Measurements from ENCODE around the gene SYT7.
A peak's percentile ranks its signal among the peaks of the same experiment; 100 is the strongest.

The SYT7 gene

GRCh38 chr11:61510166-61510919 is 70.5 kb downstream of the SYT7 start:
- H3K4me1 ChIP-seq (ENCODE audit: control insufficient read depth, insufficient read depth, low read length): peaks cover 56% of the 10 kb centered on the region
- no peak overlapping the region for H3K27ac ChIP-seq (ENCODE audit: insufficient read depth, low read depth, low read length, poor library complexity, severe bottlenecking)
- H3K4me3 ChIP-seq (ENCODE audit: insufficient read depth, low read depth, low read length): no peak overlapping the region
- peaks cover 40% of the 10 kb centered on the region for H3K27me3 ChIP-seq (ENCODE audit: control insufficient read depth, insufficient read depth, low read length, poor library complexity, severe bottlenecking)
- 87 to 89% methylated on average over 16 of the region's 16 CpGs for WGBS, 2 experiments
- no peaks in the 10 kb centered on the region for H3K9me3 ChIP-seq (ENCODE audit: control insufficient read depth, low read length)
- no peaks in the 10 kb centered on the region for H3K36me3 ChIP-seq (ENCODE audit: control insufficient read depth, insufficient read depth, low read length)

DNA sequence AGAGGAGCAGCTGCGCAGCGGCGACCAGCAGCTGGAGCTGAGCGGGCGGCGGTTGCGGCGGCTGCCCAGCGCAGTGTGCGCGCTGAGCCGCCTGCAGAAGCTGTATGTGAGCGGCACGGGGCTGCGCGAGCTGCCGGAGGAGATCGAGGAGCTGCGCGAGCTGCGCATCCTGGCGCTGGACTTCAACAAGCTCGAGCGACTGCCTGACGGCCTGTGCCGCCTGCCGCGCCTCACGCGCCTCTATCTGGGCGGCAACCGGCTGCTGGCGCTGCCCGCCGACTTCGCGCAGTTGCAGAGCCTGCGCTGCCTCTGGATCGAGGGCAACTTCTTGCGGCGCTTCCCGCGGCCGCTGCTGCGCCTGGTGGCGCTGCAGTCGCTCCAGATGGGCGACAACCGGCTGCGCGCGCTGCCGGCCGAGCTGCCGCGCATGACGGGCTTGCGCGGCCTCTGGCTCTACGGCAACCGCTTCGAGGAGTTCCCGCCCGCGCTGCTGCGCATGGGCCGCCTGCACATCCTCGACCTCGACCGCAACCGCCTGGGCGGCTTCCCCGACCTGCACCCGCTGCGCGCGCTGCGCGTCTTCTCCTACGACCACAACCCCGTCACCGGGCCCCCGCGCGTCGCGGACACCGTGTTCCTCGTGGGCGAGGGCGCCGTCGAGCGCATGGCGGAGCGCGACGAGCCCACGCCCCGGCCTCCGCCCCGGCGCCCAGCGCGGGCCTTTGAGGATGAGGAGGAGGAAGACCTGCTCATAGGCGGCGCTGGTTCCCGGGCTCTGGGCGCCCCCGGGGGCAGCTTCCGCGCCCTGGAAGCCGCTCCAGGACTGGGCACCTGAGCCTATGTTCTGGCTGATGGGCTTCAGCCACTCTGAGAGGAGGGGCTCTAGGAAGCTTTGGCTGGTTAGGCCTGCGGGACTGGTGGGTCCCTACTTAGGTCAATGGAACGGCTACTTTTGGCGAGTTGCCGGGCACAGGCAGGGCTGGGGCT is 71.5 kb downstream of the SYT7 start:
- 13 to 14% methylated on average over 117 of the region's 117 CpGs for WGBS, 2 experiments
- no peak overlapping the region for H3K27ac ChIP-seq (ENCODE audit: insufficient read depth, low read depth, low read length, poor library complexity, severe bottlenecking)

DNA sequence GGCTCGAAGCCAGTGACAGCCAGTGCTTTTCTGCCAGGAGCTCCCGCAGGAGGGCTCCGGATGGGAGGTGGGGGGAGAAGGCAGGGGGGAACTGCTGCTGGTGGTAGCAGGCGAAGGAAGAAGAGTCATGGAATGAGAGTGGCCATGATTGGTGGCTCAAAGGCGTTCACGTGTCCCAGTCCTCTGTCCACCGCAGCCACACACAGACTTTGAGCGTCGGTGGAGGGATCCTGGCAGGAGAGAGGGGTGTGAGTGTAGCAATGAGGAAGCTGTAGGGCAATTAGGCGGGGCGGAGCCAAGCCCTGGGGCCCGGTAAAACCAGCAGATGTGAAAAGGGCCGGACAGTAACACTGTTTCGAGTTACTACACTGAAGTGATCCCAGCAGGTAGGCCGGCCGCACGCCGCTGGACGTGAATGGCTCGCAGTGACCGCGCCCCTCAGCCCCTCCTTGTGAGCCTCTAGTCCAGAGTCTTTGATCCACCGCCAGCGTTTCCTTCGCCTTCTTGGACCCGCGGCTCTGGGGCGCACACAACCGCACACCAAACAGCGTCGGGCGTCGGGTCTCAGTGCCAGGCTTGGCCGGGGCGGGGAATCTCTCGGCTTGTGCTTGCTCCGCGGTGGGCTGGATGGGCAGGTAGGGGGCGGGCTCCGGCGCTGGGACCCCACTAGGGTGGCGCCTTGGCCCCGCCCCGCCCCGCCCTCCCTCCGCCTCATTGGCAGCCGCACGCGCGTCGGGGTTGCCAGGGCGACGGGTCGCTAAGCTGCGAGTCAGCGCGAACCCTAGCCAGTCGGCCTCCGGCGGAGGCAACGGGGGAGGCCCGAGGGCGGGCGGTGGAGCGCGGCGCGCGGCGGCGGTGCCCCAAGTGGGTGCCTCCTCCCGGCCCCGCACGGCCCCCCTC is 72.7 kb downstream of the SYT7 start, which contains the start of gene LRRC10B:
Gene LRRC10B, plus strand, starts transcription at position 788 of the 900 bp plus-strand sequence. CDS start 250 bp downstream, outside the sequence.
- no peaks in the 10 kb centered on the region for H3K9me3 ChIP-seq (ENCODE audit: control insufficient read depth, low read length)
- H3K4me1 ChIP-seq (ENCODE audit: control insufficient read depth, insufficient read depth, low read length): peaks cover 45% of the 10 kb centered on the region
- H3K36me3 ChIP-seq (ENCODE audit: control insufficient read depth, insufficient read depth, low read length): no peaks in the 10 kb centered on the region
- H3K4me3 ChIP-seq (ENCODE audit: insufficient read depth, low read depth, low read length): peak within 1 kb of the TSS; percentile 38
- H3K27ac ChIP-seq (ENCODE audit: insufficient read depth, low read depth, low read length, poor library complexity, severe bottlenecking): no peak within 1 kb of the TSS
- 1 to 2% methylated on average over 74 of the region's 74 CpGs for WGBS, 2 experiments
- peaks cover 40% of the 10 kb centered on the region for H3K27me3 ChIP-seq (ENCODE audit: control insufficient read depth, insufficient read depth, low read length, poor library complexity, severe bottlenecking)

More for the DNA sequence above, 71.5 kb downstream of the SYT7 start:
- H3K27me3 ChIP-seq (ENCODE audit: control insufficient read depth, insufficient read depth, low read length, poor library complexity, severe bottlenecking): peaks cover 40% of the 10 kb centered on the region
- H3K9me3 ChIP-seq (ENCODE audit: control insufficient read depth, low read length): no peaks in the 10 kb centered on the region
- H3K4me1 ChIP-seq (ENCODE audit: control insufficient read depth, insufficient read depth, low read length): peaks cover 54% of the 10 kb centered on the region
- peak overlapping the region; percentile 38 for H3K4me3 ChIP-seq (ENCODE audit: insufficient read depth, low read depth, low read length)
- H3K36me3 ChIP-seq (ENCODE audit: control insufficient read depth, insufficient read depth, low read length): no peaks in the 10 kb centered on the region

DNA sequence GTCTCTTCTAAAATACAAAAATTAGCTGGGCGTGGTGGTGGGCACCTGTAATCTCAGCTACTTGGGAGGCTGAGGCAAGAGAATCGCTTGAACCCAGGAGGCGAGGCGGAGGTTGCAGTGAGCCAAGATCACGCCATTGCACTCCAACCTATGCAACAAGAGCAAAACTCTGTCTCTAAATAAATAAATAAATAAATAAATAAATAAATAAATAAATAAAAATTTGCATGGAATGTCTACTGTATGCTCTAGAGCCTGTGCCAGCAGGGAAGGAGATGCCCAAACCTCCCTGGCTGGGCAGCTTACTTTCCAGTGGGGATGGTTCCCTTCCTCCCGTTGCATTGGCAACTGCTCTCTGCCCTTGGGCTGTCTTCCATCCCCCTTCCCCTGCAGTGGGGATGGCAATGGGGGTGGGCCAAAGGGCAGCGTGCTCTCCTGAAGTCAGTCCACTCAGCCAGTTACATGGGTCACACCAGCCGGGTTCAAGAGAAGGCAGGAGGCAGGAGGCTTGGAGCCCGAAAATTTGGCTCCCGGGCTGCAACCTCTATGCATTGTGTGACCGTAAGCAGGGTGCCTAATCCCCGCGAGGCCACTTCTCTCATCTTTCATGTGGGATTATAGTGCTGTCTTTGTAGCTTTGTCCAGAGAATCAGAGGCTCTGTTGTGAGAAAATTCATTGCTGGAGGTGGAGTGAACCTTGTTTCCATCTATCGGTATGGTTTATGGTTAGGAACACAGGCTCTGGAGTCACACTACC is 73.7 kb downstream of the SYT7 start:
- peaks cover 40% of the 10 kb centered on the region for H3K27me3 ChIP-seq (ENCODE audit: control insufficient read depth, insufficient read depth, low read length, poor library complexity, severe bottlenecking)
- H3K36me3 ChIP-seq (ENCODE audit: control insufficient read depth, insufficient read depth, low read length): no peaks in the 10 kb centered on the region
- WGBS, 2 experiments: 57 to 59% methylated on average over 13 to 14 of the region's 14 CpGs
- H3K27ac ChIP-seq (ENCODE audit: insufficient read depth, low read depth, low read length, poor library complexity, severe bottlenecking): no peak overlapping the region
- H3K4me1 ChIP-seq (ENCODE audit: control insufficient read depth, insufficient read depth, low read length): peaks cover 45% of the 10 kb centered on the region
- peak overlapping the region; percentile 37 for H3K4me3 ChIP-seq (ENCODE audit: insufficient read depth, low read depth, low read length)
- no peaks in the 10 kb centered on the region for H3K9me3 ChIP-seq (ENCODE audit: control insufficient read depth, low read length)

DNA sequence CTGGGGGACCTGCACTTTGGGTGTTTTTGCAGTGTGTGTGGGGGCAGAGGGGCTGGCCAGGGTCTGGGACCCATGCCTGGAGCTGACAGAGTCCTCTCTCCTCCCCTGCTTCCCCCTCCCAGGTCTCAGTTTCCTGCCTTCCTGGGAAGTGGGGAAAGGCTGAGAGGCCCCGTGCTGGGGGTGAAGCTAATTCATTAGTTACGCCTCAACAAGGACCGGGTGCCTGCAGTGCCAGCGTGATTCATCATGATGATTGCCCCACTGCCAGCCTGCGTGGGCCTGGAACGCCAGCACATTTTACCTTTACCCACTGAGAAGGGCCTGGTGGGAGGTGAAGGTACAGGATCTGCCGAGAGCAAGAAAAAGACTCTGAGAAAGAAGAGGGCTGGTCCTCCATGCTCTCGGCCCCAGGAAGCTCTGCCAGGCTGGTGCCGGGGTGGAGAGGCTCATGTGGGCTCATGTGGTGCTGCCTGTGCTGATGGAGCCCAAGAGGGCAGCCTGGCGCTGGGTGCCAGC is 75.2 kb downstream of the SYT7 start:
- Histone ChIP-seq H3K27ac (ENCODE audit: insufficient read depth, low read depth, low read length, poor library complexity, severe bottlenecking) (no peak overlapping the region), H3K9me3 (ENCODE audit: control insufficient read depth, low read length) (no peaks in the 10 kb centered on the region), H3K36me3 (ENCODE audit: control insufficient read depth, insufficient read depth, low read length) (no peaks in the 10 kb centered on the region), H3K4me1 (ENCODE audit: control insufficient read depth, insufficient read depth, low read length) (peaks cover 33% of the 10 kb centered on the region), H3K27me3 (ENCODE audit: control insufficient read depth, insufficient read depth, low read length, poor library complexity, severe bottlenecking) (peaks cover 39% of the 10 kb centered on the region), H3K4me3 (ENCODE audit: insufficient read depth, low read depth, low read length) (no peak overlapping the region)
- WGBS, 2 experiments: 52 to 57% methylated on average over 10 of the region's 10 CpGs

GRCh38 chr11:61505106-61505505 is 75.8 kb downstream of the SYT7 start:
- H3K27me3 ChIP-seq (ENCODE audit: control insufficient read depth, insufficient read depth, low read length, poor library complexity, severe bottlenecking): peaks cover 33% of the 10 kb centered on the region

GRCh38 chr11:61503135-61503770 is 77.6 kb downstream of the SYT7 start:
- peaks cover 22% of the 10 kb centered on the region for H3K4me1 ChIP-seq (ENCODE audit: control insufficient read depth, insufficient read depth, low read length)
- 81 to 88% methylated on average over 8 of the region's 8 CpGs for WGBS, 2 experiments

More at GRCh38 chr11:61505106-61505505, 75.8 kb downstream of the SYT7 start:
- Histone ChIP-seq H3K4me1 (ENCODE audit: control insufficient read depth, insufficient read depth, low read length) (peaks cover 28% of the 10 kb centered on the region), H3K27ac (ENCODE audit: insufficient read depth, low read depth, low read length, poor library complexity, severe bottlenecking) (no peak overlapping the region), H3K9me3 (ENCODE audit: control insufficient read depth, low read length) (no peaks in the 10 kb centered on the region), H3K4me3 (ENCODE audit: insufficient read depth, low read depth, low read length) (no peak overlapping the region), H3K36me3 (ENCODE audit: control insufficient read depth, insufficient read depth, low read length) (no peaks in the 10 kb centered on the region)
- 76 to 85% methylated on average over 5 of the region's 5 CpGs for WGBS, 2 experiments

DNA sequence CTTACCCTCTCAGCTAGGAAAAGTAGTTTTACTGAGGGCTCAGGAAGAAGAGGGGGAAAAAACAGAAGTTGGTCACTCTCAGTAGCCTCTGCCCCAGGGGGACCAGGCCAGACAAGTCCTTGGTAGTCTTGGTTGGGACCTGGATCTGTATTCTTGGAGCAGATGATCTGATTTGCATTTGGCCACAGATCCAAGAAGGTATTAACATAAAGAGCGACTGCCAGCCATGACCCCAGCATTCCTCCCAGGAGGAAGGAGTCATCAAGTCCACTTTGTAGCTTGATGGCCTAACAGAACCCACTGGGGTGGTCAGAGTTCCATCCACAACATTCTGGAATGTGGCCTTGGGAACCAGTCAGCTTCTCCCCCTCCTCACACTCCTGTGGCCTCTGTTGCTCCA is 78.4 kb downstream of the SYT7 start:
- H3K4me1 ChIP-seq (ENCODE audit: control insufficient read depth, insufficient read depth, low read length): peaks cover 17% of the 10 kb centered on the region
- no peaks in the 10 kb centered on the region for H3K36me3 ChIP-seq (ENCODE audit: control insufficient read depth, insufficient read depth, low read length)
- no peak overlapping the region for H3K4me3 ChIP-seq (ENCODE audit: insufficient read depth, low read depth, low read length)
- WGBS, 2 experiments: 90 to 92% methylated on average over 1 of the region's 1 CpG
- no peak overlapping the region for H3K27ac ChIP-seq (ENCODE audit: insufficient read depth, low read depth, low read length, poor library complexity, severe bottlenecking)
- no peaks in the 10 kb centered on the region for H3K9me3 ChIP-seq (ENCODE audit: control insufficient read depth, low read length)
- H3K27me3 ChIP-seq (ENCODE audit: control insufficient read depth, insufficient read depth, low read length, poor library complexity, severe bottlenecking): peaks cover 11% of the 10 kb centered on the region

More at GRCh38 chr11:61503135-61503770, 77.6 kb downstream of the SYT7 start:
- Histone ChIP-seq H3K4me3 (ENCODE audit: insufficient read depth, low read depth, low read length) (no peak overlapping the region), H3K36me3 (ENCODE audit: control insufficient read depth, insufficient read depth, low read length) (no peaks in the 10 kb centered on the region), H3K27ac (ENCODE audit: insufficient read depth, low read depth, low read length, poor library complexity, severe bottlenecking) (no peak overlapping the region), H3K27me3 (ENCODE audit: control insufficient read depth, insufficient read depth, low read length, poor library complexity, severe bottlenecking) (peaks cover 18% of the 10 kb centered on the region), H3K9me3 (ENCODE audit: control insufficient read depth, low read length) (no peaks in the 10 kb centered on the region)

Measured in ectodermal cell (in vitro differentiated cells).